ENCODE data around the gene C1orf35. TPM values are rescaled to one million over a fixed set of nuclear protein-coding genes. Genes with fewer than 3 reads are reported as not detected.
A peak's percentile ranks its signal among the peaks of the same experiment; 100 is the strongest.

C1orf35 gene
- total RNA-seq, 6 experiments from 2014 or later: 10.4 to 17.2 (median 12.5) TPM

GRCh38 chr1:228097333-228098081 is 5.6 kb downstream of the C1orf35 start:
- H3K4me1 Mint-ChIP-seq (ENCODE audit: low read depth): peaks cover 32% of the 10 kb centered on the region
- no peak overlapping the region for H3K4me3 Mint-ChIP-seq
- H3K36me3 Mint-ChIP-seq (ENCODE audit: low read depth): peaks cover 43% of the 10 kb centered on the region
- H3K9me3 Mint-ChIP-seq: peaks cover 18% of the 10 kb centered on the region
- no peak overlapping the region for H3K27ac Mint-ChIP-seq
- no peak for DNase-seq
- H3K27me3 Mint-ChIP-seq (ENCODE audit: insufficient read depth): peaks cover 13% of the 10 kb centered on the region
- no peak for TF ChIP-seq CTCF (IDR thresholded peaks at IDR 0.05)

GRCh38 chr1:228096416-228097332 is 6.5 kb downstream of the C1orf35 start:
- Mint-ChIP-seq H3K9me3 (peaks cover 18% of the 10 kb centered on the region), H3K27me3 (ENCODE audit: insufficient read depth) (peaks cover 13% of the 10 kb centered on the region), H3K4me3 (no peak overlapping the region), H3K4me1 (ENCODE audit: low read depth) (peaks cover 40% of the 10 kb centered on the region), H3K27ac (no peak overlapping the region), H3K36me3 (ENCODE audit: low read depth) (peaks cover 51% of the 10 kb centered on the region)
- TF ChIP-seq CTCF (IDR thresholded peaks at IDR 0.05): no peak
- DNase-seq: no peak

GRCh38 chr1:228095938-228096337 is 7.2 kb downstream of the C1orf35 start:
- peak overlapping the region; percentile 65 for H3K27ac Mint-ChIP-seq
- DNase-seq: no peak
- H3K9me3 Mint-ChIP-seq: peaks cover 18% of the 10 kb centered on the region
- H3K27me3 Mint-ChIP-seq (ENCODE audit: insufficient read depth): peaks cover 7% of the 10 kb centered on the region; the same call in 1 of the 2 replicates
- H3K4me3 Mint-ChIP-seq: no peak overlapping the region; the same call in 1 of the 2 replicates
- H3K36me3 Mint-ChIP-seq (ENCODE audit: low read depth): peaks cover 59% of the 10 kb centered on the region
- no peak for TF ChIP-seq CTCF (IDR thresholded peaks at IDR 0.05)
- H3K4me1 Mint-ChIP-seq (ENCODE audit: low read depth): peaks cover 40% of the 10 kb centered on the region

DNA sequence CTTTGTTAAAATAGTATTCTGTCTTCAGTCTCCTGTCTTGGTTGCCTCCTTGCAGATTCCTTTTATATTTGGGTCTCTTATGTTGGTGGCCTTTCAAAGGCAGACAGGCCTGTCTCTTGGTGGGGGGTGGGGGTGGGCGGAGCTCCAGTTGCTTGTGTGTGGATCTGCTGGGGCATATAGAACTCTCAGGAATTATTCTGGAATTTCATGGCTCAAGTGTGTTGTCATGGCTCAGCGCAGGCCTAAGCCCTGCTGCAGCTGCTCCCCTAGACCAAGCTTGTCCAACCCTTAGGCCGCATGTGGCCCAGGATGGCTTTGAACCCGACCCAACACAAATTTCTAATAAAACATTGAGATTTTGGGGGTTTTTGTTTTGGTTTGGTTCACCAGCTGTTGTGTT is 8.0 kb downstream of the C1orf35 start:
- H3K27me3 Mint-ChIP-seq (ENCODE audit: insufficient read depth): peaks cover 7% of the 10 kb centered on the region; the same call in 1 of the 2 replicates
- H3K4me3 Mint-ChIP-seq: no peak overlapping the region
- no peak for DNase-seq
- peaks cover 65% of the 10 kb centered on the region for H3K36me3 Mint-ChIP-seq (ENCODE audit: low read depth)
- H3K9me3 Mint-ChIP-seq: peaks cover 18% of the 10 kb centered on the region
- no peak overlapping the region; the same call in 1 of the 2 replicates for H3K27ac Mint-ChIP-seq
- TF ChIP-seq CTCF (IDR thresholded peaks at IDR 0.05): no peak
- H3K4me1 Mint-ChIP-seq (ENCODE audit: low read depth): peaks cover 45% of the 10 kb centered on the region

GRCh38 chr1:228094432-228095016 is 8.6 kb downstream of the C1orf35 start:
- peaks cover 52% of the 10 kb centered on the region for H3K4me1 Mint-ChIP-seq (ENCODE audit: low read depth)
- H3K4me3 Mint-ChIP-seq: no peak overlapping the region
- no peak for TF ChIP-seq CTCF (IDR thresholded peaks at IDR 0.05)
- H3K36me3 Mint-ChIP-seq (ENCODE audit: low read depth): peaks cover 64% of the 10 kb centered on the region
- peaks cover 7% of the 10 kb centered on the region; the same call in 1 of the 2 replicates for H3K27me3 Mint-ChIP-seq (ENCODE audit: insufficient read depth)
- H3K27ac Mint-ChIP-seq: no peak overlapping the region; the same call in 1 of the 2 replicates
- peaks cover 18% of the 10 kb centered on the region for H3K9me3 Mint-ChIP-seq
- DNase-seq: no peak

Measured in HFFc6 (cell line).